PC-9 (cell line): ENCODE results near the gene ISCA2.

Experiments used
- CTCF ChIP-seq: fragments of 200-600 bp; sonication (generic); conservative IDR thresholded peaks from 2 replicates; pipeline ENCODE4 v1.6.1; 2017; ENCODE audit warnings: mixed run types, antibody characterized with exemption, mild to moderate bottlenecking, moderate library complexity
- EZH2 ChIP-seq: fragments of 200-600 bp; sonication (generic); IDR thresholded peaks from 2 replicates; pipeline ENCODE4 v1.8.0; 2017; ENCODE audit warnings: antibody characterized with exemption, low read depth

GRCh38 chr14:74457565-74457895, 36.0 kb upstream of the ISCA2 start:
- TF ChIP-seq CTCF: no peak
- TF ChIP-seq EZH2: no peak
